Measurements from ENCODE around the gene ALKBH3. TPM values are rescaled to one million over a fixed set of nuclear protein-coding genes. Genes with fewer than 3 reads are reported as not detected.

The ALKBH3 gene
- total RNA-seq, 1 experiment from 2014 or later, result 18.8 TPM

GRCh38 chr11:43959321-43959995 is 78.8 kb downstream of the ALKBH3 start:
- H3K4ac ChIP-seq (ENCODE audit: low read depth, low read length), result no peak overlapping the region
- peak overlapping the region in 2 of 3 experiments; percentile 29 to 78; a peak in 2 of 7 replicates for H3K27ac Mint-ChIP-seq
- H3K4me3 Mint-ChIP-seq, result no peak overlapping the region

More at GRCh38 chr11:43959321-43959995, 78.8 kb downstream of the ALKBH3 start:
- peaks cover 0 to 11% (median 4%) of the 10 kb centered on the region in 3 experiments; a peak in 4 of 7 replicates for H3K36me3 Mint-ChIP-seq (ENCODE audit: insufficient read depth in 1 of 3, low read depth in 3 of 3)
- WGBS (ENCODE audit: extremely low coverage, insufficient read length, low lambda C conversion rate), result no CpG with 5 or more reads among the region's 6 CpGs
- Histone ChIP-seq H4K5ac (ENCODE audit: insufficient read length, low read depth, low read length) (no peak overlapping the region), H2BK20ac (ENCODE audit: low read depth, low read length, poor library complexity, severe bottlenecking) (no peak overlapping the region), H3K9ac (ENCODE audit: extremely low read depth, insufficient read length, low read length) (no peak overlapping the region), H3K79me2 (ENCODE audit: insufficient read depth, low read length) (no peaks in the 10 kb centered on the region), H3K27me3 (ENCODE audit: insufficient read depth, low read length) (no peaks in the 10 kb centered on the region), H3K23me2 (ENCODE audit: insufficient read length, low read depth, low read length, poor library complexity, severe bottlenecking) (no peaks in the 10 kb centered on the region), H3K56ac (ENCODE audit: insufficient read length, low read depth, low read length) (no peak overlapping the region), H3K18ac (ENCODE audit: insufficient read length, low read depth, low read length) (no peak overlapping the region), H2BK120ac (ENCODE audit: low read depth, low read length, poor library complexity, severe bottlenecking) (no peak overlapping the region), H3K4me2 (ENCODE audit: insufficient read depth, insufficient read length, low read length) (no peak overlapping the region), H3K79me1 (ENCODE audit: insufficient read depth, low read depth, low read length, poor library complexity, severe bottlenecking) (no peaks in the 10 kb centered on the region), H2BK15ac (ENCODE audit: low read depth, low read length) (no peak overlapping the region), H3K27ac (ENCODE audit: insufficient read length, low read depth, low read length) (no peak overlapping the region), H4K8ac (replicated peaks; ENCODE audit: insufficient read length, low read depth, low read length) (no peak overlapping the region), H2AK5ac (ENCODE audit: insufficient read length, low read length) (no peak overlapping the region), H3K4me1 (ENCODE audit: insufficient read depth, low read length) (peaks cover 13% of the 10 kb centered on the region), H2AFZ (ENCODE audit: low read length) (no peak overlapping the region), H4K20me1 (ENCODE audit: control insufficient read depth, insufficient read depth, insufficient read length) (no peaks in the 10 kb centered on the region), H2BK5ac (ENCODE audit: insufficient read length, low read length) (no peak overlapping the region), H4K91ac (ENCODE audit: insufficient read length, low read depth, low read length) (no peak overlapping the region), H3T11ph (ENCODE audit: low read length) (no peak overlapping the region), H3K9me3 (ENCODE audit: control insufficient read depth, low read depth, low read length) (no peaks in the 10 kb centered on the region), H3K23ac (ENCODE audit: insufficient read length, low read depth, low read length) (no peak overlapping the region), H2BK12ac (ENCODE audit: insufficient read length, low read depth, low read length) (no peak overlapping the region), H3K14ac (ENCODE audit: insufficient read depth, low read length) (no peak overlapping the region)
- no peak for DNase-seq
- H3K9me3 Mint-ChIP-seq, result peaks cover 8 to 10% of the 10 kb centered on the region in 2 experiments; a peak in 4 of 5 replicates
- peaks cover 59 to 63% of the 10 kb centered on the region in 2 experiments for H3K4me1 Mint-ChIP-seq
- H3K27me3 Mint-ChIP-seq (ENCODE audit: low read depth), result peaks cover 3% of the 10 kb centered on the region
- TF ChIP-seq CTCF (conservative IDR thresholded peaks at IDR 0.05), result no peak

Measured in H9 (cell line).